ENCODE results near the gene ATP9A. TPM values are rescaled to one million over a fixed set of nuclear protein-coding genes. Genes with fewer than 3 reads are reported as not detected.

Gene ATP9A
- total and polyA plus RNA-seq, 2 of the 4 experiments (the other 2 are of a cell fraction), result 10.6 to 22.4 TPM

DNA sequence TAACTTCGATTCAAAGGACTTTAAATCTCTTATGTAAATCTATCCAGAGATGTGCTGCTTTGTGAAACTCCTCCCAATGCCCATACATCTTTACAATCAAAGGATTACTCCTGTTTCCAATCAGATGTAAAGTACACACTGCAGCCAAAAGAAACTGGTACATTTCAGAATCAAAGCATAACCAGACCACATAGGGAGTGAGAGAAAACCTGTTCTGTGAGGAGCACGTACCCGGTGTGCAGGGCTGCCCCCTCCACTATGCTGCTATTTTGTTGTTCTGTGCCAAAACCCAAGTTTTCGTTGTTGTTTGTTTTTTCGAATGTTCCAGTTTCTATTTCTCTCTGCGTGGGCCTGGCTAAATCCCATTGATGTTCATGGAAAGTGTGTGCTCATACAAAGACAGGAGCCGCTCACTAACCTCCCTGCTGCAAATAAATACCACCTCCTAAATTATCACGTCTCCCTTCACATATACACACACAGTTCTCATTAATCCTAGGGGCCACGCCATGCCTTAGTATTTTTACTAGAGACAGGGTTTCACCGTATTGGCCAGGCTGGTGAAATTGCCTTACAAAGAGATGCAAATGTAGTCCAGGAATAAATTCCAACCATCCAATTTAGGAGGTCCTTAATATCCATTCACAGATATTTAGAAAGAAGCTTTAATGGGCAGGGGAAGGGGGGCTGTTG lies 52.9 kb downstream of the ATP9A start:
- DNase-seq (no peak), ATAC-seq (ENCODE audit: low read depth) (no peak)
- ChIA-PET POLR2A (ENCODE audit: unreplicated experiment) (no interaction called here), CTCF (interaction anchor here (1.3 kb wide), 1 partner anchor 14 kb away, joined by 4 read pairs; no protein-coding TSS in a partner anchor)
- peak overlapping the region; percentile 20 for H3K14ac ChIP-seq (replicated peaks; ENCODE audit: low read depth, low read length)
- no peak overlapping the region for H2AK9ac ChIP-seq (replicated peaks; ENCODE audit: low read depth, low read length, poor library complexity)
- H3K9ac ChIP-seq (ENCODE audit: low read depth, low read length), result no peak overlapping the region
- H3K36me3 ChIP-seq (ENCODE audit: control insufficient read depth, insufficient read depth, low read length), result peaks cover 1% of the 10 kb centered on the region
- H3K4me3 ChIP-seq (ENCODE audit: insufficient read depth, low read depth, low read length), result no peak overlapping the region; the same call in 1 of the 2 replicates
- H3K9me3 ChIP-seq (ENCODE audit: control insufficient read depth, insufficient read depth, low read length), result no peaks in the 10 kb centered on the region
- peak overlapping the region; percentile 19 for H2AFZ ChIP-seq (replicated peaks; ENCODE audit: low read length, poor library complexity)
- peak overlapping the region; percentile 96 for H3K4me2 ChIP-seq (ENCODE audit: low read depth, low read length)
- no peak overlapping the region for H3K4ac ChIP-seq (ENCODE audit: low read depth, low read length)
- peak overlapping the region in 1 of 2 experiments; percentile 27; a peak in 1 of 4 replicates for H4K8ac ChIP-seq (ENCODE audit: low read depth in 2 of 2, low read length in 2 of 2)
- H3K9me1 ChIP-seq (ENCODE audit: insufficient read depth, low read length), result peaks cover 6% of the 10 kb centered on the region
- H3K27me3 ChIP-seq (ENCODE audit: control insufficient read depth, insufficient read depth, low read length), result no peaks in the 10 kb centered on the region
- H4K20me1 ChIP-seq (ENCODE audit: insufficient read depth, low read length), result no peaks in the 10 kb centered on the region
- no peak overlapping the region for H4K91ac ChIP-seq (ENCODE audit: insufficient read depth, low read depth, low read length)
- H2BK120ac ChIP-seq (ENCODE audit: low read depth, low read length), result no peak overlapping the region
- dilution Hi-C loops (cut with HindIII; ENCODE audit: low sequenced_read_pairs, unreplicated experiment), result no loop called here
- no peak overlapping the region for H3K56ac ChIP-seq (ENCODE audit: extremely low read depth, insufficient read depth, low read length)
- no peak overlapping the region; the same call in 1 of the 2 replicates for H3K23ac ChIP-seq (ENCODE audit: low read depth, low read length)
- H3K27ac ChIP-seq (ENCODE audit: insufficient read depth, low read length), result no peak overlapping the region
- intact Hi-C loops (cut with micrococcal nuclease), result no loop called here
- no peak overlapping the region for H2BK5ac ChIP-seq (ENCODE audit: low read depth, low read length, poor library complexity, severe bottlenecking)
- no peak overlapping the region for H2AK5ac ChIP-seq (ENCODE audit: low read depth, low read length)
- no TSS peak for BruUV-seq (replicated peaks)
- H4K5ac ChIP-seq (ENCODE audit: low read depth, low read length), result no peak overlapping the region
- peaks cover 3% of the 10 kb centered on the region; the same call in 1 of the 2 replicates for H3K4me1 ChIP-seq (ENCODE audit: control insufficient read depth, insufficient read depth, low read length)
- H3K79me1 ChIP-seq (ENCODE audit: low read depth in 1 of 2, low read length in 2 of 2), result peaks cover 0 to 36% of the 10 kb centered on the region in 2 experiments; a peak in 3 of 4 replicates
- no peak overlapping the region for H2BK15ac ChIP-seq (ENCODE audit: low read depth, low read length)
- no CpG with 5 or more reads among the region's 10 CpGs for WGBS, 2 experiments (ENCODE audit: extremely low coverage in 2 of 2, insufficient read length in 1 of 2)
- in situ Hi-C loops (cut with MboI; ENCODE audit: low sequenced_read_pairs), result no loop called here
- H3K18ac ChIP-seq (ENCODE audit: low read depth, low read length), result no peak overlapping the region
- H2BK20ac ChIP-seq (ENCODE audit: low read depth, low read length), result no peak overlapping the region
- TF ChIP-seq SMC3 (IDR thresholded peaks at IDR 0.05; ENCODE audit: low read depth, low read length) (no peak), CHD1 (IDR thresholded peaks at IDR 0.05; ENCODE audit: low read depth, low read length) (no peak), FOS (IDR thresholded peaks at IDR 0.05; ENCODE audit: low read depth, low read length) (no peak), RAD21 (IDR thresholded peaks at IDR 0.05; ENCODE audit: low read length) (no peak), MXI1 (IDR thresholded peaks at IDR 0.05; ENCODE audit: borderline replicate concordance, low read depth, low read length) (no peak), BHLHE40 (IDR thresholded peaks at IDR 0.05; ENCODE audit: low read depth, low read length) (no peak), POLR2A (IDR thresholded peaks at IDR 0.05; ENCODE audit: low read depth, low read length) (no peak), RFX5 (IDR thresholded peaks at IDR 0.05; ENCODE audit: low read depth, low read length) (no peak), MAZ (IDR thresholded peaks at IDR 0.05; ENCODE audit: borderline replicate concordance, low read depth, low read length) (no peak), MAFK (IDR thresholded peaks at IDR 0.05; ENCODE audit: low read depth, low read length) (no peak), CEBPB (IDR thresholded peaks at IDR 0.05; ENCODE audit: low read depth, low read length) (no peak), NFE2L2 (IDR thresholded peaks at IDR 0.05; ENCODE audit: low read depth, low read length) (no peak)
- TF ChIP-seq, protein P1, sequence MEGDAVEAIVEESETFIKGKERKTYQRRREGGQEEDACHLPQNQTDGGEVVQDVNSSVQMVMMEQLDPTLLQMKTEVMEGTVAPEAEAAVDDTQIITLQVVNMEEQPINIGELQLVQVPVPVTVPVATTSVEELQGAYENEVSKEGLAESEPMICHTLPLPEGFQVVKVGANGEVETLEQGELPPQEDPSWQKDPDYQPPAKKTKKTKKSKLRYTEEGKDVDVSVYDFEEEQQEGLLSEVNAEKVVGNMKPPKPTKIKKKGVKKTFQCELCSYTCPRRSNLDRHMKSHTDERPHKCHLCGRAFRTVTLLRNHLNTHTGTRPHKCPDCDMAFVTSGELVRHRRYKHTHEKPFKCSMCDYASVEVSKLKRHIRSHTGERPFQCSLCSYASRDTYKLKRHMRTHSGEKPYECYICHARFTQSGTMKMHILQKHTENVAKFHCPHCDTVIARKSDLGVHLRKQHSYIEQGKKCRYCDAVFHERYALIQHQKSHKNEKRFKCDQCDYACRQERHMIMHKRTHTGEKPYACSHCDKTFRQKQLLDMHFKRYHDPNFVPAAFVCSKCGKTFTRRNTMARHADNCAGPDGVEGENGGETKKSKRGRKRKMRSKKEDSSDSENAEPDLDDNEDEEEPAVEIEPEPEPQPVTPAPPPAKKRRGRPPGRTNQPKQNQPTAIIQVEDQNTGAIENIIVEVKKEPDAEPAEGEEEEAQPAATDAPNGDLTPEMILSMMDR (conservative IDR thresholded peaks at IDR 0.05; ENCODE audit: low read depth, low read length), result no peak
- TF ChIP-seq, protein P2, sequence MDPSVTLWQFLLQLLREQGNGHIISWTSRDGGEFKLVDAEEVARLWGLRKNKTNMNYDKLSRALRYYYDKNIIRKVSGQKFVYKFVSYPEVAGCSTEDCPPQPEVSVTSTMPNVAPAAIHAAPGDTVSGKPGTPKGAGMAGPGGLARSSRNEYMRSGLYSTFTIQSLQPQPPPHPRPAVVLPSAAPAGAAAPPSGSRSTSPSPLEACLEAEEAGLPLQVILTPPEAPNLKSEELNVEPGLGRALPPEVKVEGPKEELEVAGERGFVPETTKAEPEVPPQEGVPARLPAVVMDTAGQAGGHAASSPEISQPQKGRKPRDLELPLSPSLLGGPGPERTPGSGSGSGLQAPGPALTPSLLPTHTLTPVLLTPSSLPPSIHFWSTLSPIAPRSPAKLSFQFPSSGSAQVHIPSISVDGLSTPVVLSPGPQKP (IDR thresholded peaks at IDR 0.05; ENCODE audit: borderline replicate concordance, low read depth, low read length), result no peak
- TF ChIP-seq, protein P3, sequence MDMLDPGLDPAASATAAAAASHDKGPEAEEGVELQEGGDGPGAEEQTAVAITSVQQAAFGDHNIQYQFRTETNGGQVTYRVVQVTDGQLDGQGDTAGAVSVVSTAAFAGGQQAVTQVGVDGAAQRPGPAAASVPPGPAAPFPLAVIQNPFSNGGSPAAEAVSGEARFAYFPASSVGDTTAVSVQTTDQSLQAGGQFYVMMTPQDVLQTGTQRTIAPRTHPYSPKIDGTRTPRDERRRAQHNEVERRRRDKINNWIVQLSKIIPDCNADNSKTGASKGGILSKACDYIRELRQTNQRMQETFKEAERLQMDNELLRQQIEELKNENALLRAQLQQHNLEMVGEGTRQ (IDR thresholded peaks at IDR 0.05; ENCODE audit: low read depth, low read length), result no peak
